ENCODE measurements around the gene CKAP2.
"Not testable (repeated sequence)": the region's sequence is repeated elsewhere in the genome, so short reads cannot be mapped to it uniquely, and the experiment has no call there.

Gene CKAP2

GRCh38 chr13:52454459-52454819 lies 839 bp upstream of the CKAP2 start:
- no peak for DNase-seq

GRCh38 chr13:52455677-52456041 lies 381 bp downstream of the CKAP2 start:
- DNase-seq, result peak; percentile 78

GRCh38 chr13:52459668-52460067 lies 4.4 kb downstream of the CKAP2 start:
- no peak for DNase-seq

- DNase-seq, result no peak
Measured at GRCh38 chr13:52461265-52461664, 6.0 kb downstream of the CKAP2 start.

GRCh38 chr13:52463526-52463925 lies 8.2 kb downstream of the CKAP2 start:
- no peak for DNase-seq

GRCh38 chr13:52468487-52468886 lies 13.2 kb downstream of the CKAP2 start:
- DNase-seq, result not testable (repeated sequence)

GRCh38 chr13:52480677-52481428 lies 25.6 kb downstream of the CKAP2 start:
- DNase-seq, result not testable (repeated sequence)

GRCh38 chr13:52487078-52487477 lies 31.8 kb downstream of the CKAP2 start:
- not testable (repeated sequence) for DNase-seq

GRCh38 chr13:52488763-52489162 lies 33.5 kb downstream of the CKAP2 start:
- not testable (repeated sequence) for DNase-seq

GRCh38 chr13:52491015-52491414 lies 35.7 kb downstream of the CKAP2 start:
- DNase-seq, result not testable (repeated sequence)

- DNase-seq, result not testable (repeated sequence)
Measured at GRCh38 chr13:52494241-52494640, 39.0 kb downstream of the CKAP2 start.

GRCh38 chr13:52497979-52498378 lies 42.7 kb downstream of the CKAP2 start:
- DNase-seq, result not testable (repeated sequence)

GRCh38 chr13:52502277-52502676 lies 47.0 kb downstream of the CKAP2 start:
- DNase-seq, result not testable (repeated sequence)

- DNase-seq, result not testable (repeated sequence)
Measured at GRCh38 chr13:52505843-52506242, 50.6 kb downstream of the CKAP2 start.

- not testable (repeated sequence) for DNase-seq
Measured at GRCh38 chr13:52509532-52509931, 54.3 kb downstream of the CKAP2 start.

- DNase-seq, result not testable (repeated sequence)
Measured at GRCh38 chr13:52510221-52510797, 55.0 kb downstream of the CKAP2 start.

GRCh38 chr13:52511598-52511997 lies 56.3 kb downstream of the CKAP2 start:
- DNase-seq, result not testable (repeated sequence)

- DNase-seq, result peak; percentile 64
Measured at GRCh38 chr13:52513957-52514596, 58.8 kb downstream of the CKAP2 start.

GRCh38 chr13:52523323-52523722 lies 68.0 kb downstream of the CKAP2 start:
- not testable (repeated sequence) for DNase-seq
